Measurements from ENCODE around the gene SLC25A20.

The SLC25A20 gene

GRCh38 chr3:48897460-48898376 is 964 bp downstream of the SLC25A20 start:
- peak; percentile 27 for DNase-seq

GRCh38 chr3:48896936-48897335 is 1.7 kb downstream of the SLC25A20 start:
- no peak for DNase-seq

GRCh38 chr3:48894516-48894915 is 4.2 kb downstream of the SLC25A20 start:
- DNase-seq: no peak

GRCh38 chr3:48891606-48892005 is 7.1 kb downstream of the SLC25A20 start:
- DNase-seq: no peak

GRCh38 chr3:48885753-48886152 is 12.9 kb downstream of the SLC25A20 start:
- DNase-seq: no peak

- DNase-seq: no peak
Measured at GRCh38 chr3:48881652-48882114, 17.0 kb downstream of the SLC25A20 start.

GRCh38 chr3:48881006-48881405 is 17.7 kb downstream of the SLC25A20 start:
- no peak for DNase-seq

GRCh38 chr3:48879994-48880377 is 18.7 kb downstream of the SLC25A20 start:
- DNase-seq: no peak

- no peak for DNase-seq
Measured at GRCh38 chr3:48879307-48879993, 19.2 kb downstream of the SLC25A20 start.

- no peak for DNase-seq
Measured at GRCh38 chr3:48877671-48878070, 21.0 kb downstream of the SLC25A20 start.

GRCh38 chr3:48863122-48863521 is 35.6 kb downstream of the SLC25A20 start:
- DNase-seq: no peak

GRCh38 chr3:48859206-48859605 is 39.5 kb downstream of the SLC25A20 start:
- no peak for DNase-seq

- no peak for DNase-seq
Measured at GRCh38 chr3:48858709-48859108, 40.0 kb downstream of the SLC25A20 start.

- no peak for DNase-seq
Measured at GRCh38 chr3:48857641-48858040, 41.0 kb downstream of the SLC25A20 start.

GRCh38 chr3:48856469-48856868 is 42.2 kb downstream of the SLC25A20 start:
- no peak for DNase-seq

GRCh38 chr3:48855681-48856447 is 42.8 kb downstream of the SLC25A20 start:
- no peak for DNase-seq

GRCh38 chr3:48852151-48852550 is 46.5 kb downstream of the SLC25A20 start:
- no peak for DNase-seq

- DNase-seq: peak; percentile 72
Measured at GRCh38 chr3:48851407-48851806, 47.3 kb downstream of the SLC25A20 start.

- DNase-seq: no peak
Measured at GRCh38 chr3:48848816-48849515, 49.7 kb downstream of the SLC25A20 start.

- DNase-seq: peak; percentile 83
Measured at GRCh38 chr3:48847504-48848423, 50.9 kb downstream of the SLC25A20 start, which contains the start of gene PRKAR2A. Gene PRKAR2A (minus strand): TSS chr3:48847874. CDS start chr3:48847596, 278 bp downstream.

- peak; percentile 61 for DNase-seq
Measured at GRCh38 chr3:48847053-48847503, 51.6 kb downstream of the SLC25A20 start.
